Stimulated activated naive CD8-positive, alpha-beta T cell treated with anti-CD3 and anti-CD28 coated beads, Interleukin-15, Interleukin-2, amounts not matched to agents 100 ng/mL and 50 ng/mL, for 24 hours (primary cell): ENCODE data around the gene ROBO1.

Source experiments
- H3K27ac Mint-ChIP-seq: one replicate; pipeline ENCODE4 v1.8.0; 2021; ENCODE audit warnings: mild to moderate bottlenecking, mixed read lengths
- H3K27me3 Mint-ChIP-seq: one replicate; pipeline ENCODE4 v1.8.0; 2021; ENCODE audit warnings: mixed read lengths
- H3K36me3 Mint-ChIP-seq: one replicate; pipeline ENCODE4 v1.8.0; 2021; ENCODE audit warnings: low read depth, mixed read lengths
- H3K4me1 Mint-ChIP-seq: one replicate; pipeline ENCODE4 v1.8.0; 2021; ENCODE audit warnings: low read depth, mixed read lengths
- H3K4me3 Mint-ChIP-seq: one replicate; pipeline ENCODE4 v1.8.0; 2021; ENCODE audit warnings: mild to moderate bottlenecking, mixed read lengths
- H3K9me3 Mint-ChIP-seq: one replicate; pipeline ENCODE4 v1.8.0; 2021; ENCODE audit warnings: mixed read lengths

The ROBO1 gene

DNA sequence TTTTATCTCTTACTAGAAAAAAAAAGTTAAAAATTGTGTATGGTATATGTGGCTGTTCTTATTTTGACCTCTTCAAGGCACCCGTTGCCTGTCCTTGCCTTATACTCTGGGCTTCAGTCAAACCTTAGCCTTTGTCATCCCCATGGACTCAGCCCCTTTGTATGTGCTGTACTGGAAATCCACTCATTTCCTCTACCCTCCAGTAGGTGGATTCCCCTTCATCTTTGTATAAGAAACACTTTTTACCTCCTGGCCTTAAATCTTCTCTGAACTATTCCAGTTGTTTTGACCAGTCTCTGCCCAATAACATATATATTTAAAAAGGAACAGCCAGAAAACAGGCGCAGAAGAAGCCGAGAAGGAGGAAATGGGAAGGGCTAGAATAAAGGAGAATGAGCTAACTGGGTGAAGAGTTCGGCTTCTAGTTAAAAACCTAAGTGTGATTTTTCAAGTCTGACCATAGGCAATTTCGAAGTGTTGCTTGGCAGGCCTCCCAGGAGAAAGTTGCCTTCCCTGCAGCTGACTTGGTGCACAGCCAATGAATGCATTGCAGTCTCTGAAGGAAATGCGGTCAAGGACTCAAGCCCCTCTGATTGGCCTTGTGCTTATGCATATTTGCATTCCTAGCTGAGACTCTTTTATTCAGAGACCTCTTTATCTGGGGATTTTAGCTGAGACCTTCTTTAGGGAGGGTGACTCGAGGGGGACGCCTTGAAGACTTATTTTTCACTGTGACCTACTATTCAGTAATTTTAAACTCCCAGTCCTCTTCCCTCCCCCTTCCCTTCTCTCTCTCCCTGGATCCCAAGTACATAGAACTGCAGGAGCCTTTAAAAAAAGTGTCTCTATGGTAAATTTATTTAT is 277.4 kb downstream of the ROBO1 start:
- Mint-ChIP-seq H3K9me3 (peaks cover 3% of the 10 kb centered on the region), H3K36me3 (no peaks in the 10 kb centered on the region), H3K27me3 (no peaks in the 10 kb centered on the region), H3K4me3 (no peak overlapping the region), H3K27ac (no peak overlapping the region), H3K4me1 (no peaks in the 10 kb centered on the region)

DNA sequence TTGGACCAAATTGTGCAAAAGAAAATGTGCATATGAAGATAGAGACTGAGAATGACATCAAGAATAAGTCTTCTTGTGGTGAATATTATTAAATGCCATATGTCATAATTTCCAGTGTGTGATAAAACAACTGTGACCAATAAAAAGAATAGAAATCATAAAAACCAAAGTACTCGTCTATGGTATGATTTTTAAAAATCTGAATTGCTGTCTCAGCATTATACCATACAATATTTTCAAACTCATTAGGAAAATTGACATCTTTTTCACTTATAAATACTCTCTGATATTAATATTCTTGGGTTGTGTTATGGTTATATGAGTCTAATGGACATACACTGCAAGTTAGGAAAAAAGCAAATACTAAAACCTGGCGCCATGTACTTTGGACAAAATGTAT is 279.4 kb downstream of the ROBO1 start:
- H3K36me3 Mint-ChIP-seq, result no peaks in the 10 kb centered on the region
- H3K27ac Mint-ChIP-seq, result no peak overlapping the region
- no peak overlapping the region for H3K4me3 Mint-ChIP-seq
- no peaks in the 10 kb centered on the region for H3K27me3 Mint-ChIP-seq
- H3K4me1 Mint-ChIP-seq, result no peaks in the 10 kb centered on the region
- peaks cover 3% of the 10 kb centered on the region for H3K9me3 Mint-ChIP-seq

DNA sequence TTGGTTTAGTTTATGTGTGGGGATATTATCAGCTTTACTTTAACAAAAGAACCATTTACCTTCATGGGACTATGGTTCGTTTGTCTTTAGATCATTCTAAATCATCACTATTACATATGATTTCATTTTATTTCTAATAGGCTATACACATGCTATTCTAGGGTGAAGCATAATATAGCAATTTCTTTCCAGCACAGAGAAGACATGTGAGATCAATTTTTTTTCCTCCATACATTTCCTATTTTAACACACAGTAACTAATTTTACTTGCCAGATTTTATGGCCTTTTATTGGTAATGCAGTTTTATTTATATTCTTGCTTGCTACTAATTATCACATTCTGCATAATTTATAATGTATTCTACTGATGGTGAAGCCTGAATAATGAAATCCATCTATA is 287.1 kb downstream of the ROBO1 start:
- Mint-ChIP-seq H3K4me1 (no peaks in the 10 kb centered on the region), H3K4me3 (no peak overlapping the region), H3K27ac (no peak overlapping the region), H3K27me3 (no peaks in the 10 kb centered on the region), H3K36me3 (no peaks in the 10 kb centered on the region), H3K9me3 (peaks cover 1% of the 10 kb centered on the region)

DNA sequence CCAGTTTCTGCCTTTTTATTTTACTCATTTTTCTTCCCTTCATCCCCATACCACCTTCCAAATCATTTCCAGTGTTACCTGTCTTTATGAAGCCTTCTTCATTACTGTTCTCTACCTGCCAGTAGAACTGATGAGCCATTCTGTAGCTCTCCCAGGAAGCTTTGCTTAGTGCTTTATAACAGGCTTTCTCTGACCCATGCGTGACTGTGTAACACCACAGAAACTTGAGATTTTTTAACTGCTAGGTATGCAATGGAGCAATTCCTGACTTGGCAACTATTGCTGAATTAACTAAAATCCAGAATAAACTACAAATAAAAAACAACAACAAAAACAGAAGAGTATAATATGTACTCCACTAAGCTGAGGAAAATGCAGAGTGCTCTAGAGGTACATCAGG is 289.2 kb downstream of the ROBO1 start:
- no peaks in the 10 kb centered on the region for H3K4me1 Mint-ChIP-seq
- no peaks in the 10 kb centered on the region for H3K36me3 Mint-ChIP-seq
- H3K9me3 Mint-ChIP-seq, result no peaks in the 10 kb centered on the region
- H3K27ac Mint-ChIP-seq, result no peak overlapping the region
- no peak overlapping the region for H3K4me3 Mint-ChIP-seq
- H3K27me3 Mint-ChIP-seq, result no peaks in the 10 kb centered on the region

DNA sequence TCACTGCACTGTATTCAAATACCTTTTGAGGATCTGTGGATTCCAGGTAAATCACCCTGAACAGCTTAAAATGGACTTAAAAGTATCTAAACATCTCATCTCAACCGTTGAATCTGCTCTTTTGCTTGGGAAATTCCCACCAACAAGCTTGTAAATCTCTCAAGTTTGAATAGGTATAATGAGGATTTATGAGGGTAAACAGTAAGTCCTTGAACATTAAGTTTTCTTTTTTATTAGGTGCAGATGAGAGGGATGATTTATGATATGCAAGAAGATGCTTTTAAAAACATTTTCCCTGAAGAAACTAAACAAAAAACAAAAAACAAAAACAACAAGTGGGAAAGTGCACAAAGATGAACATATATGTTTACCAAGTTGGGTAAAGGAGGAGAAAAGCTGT is 290.6 kb downstream of the ROBO1 start:
- H3K27me3 Mint-ChIP-seq, result no peaks in the 10 kb centered on the region
- no peaks in the 10 kb centered on the region for H3K9me3 Mint-ChIP-seq
- no peaks in the 10 kb centered on the region for H3K36me3 Mint-ChIP-seq
- no peak overlapping the region for H3K4me3 Mint-ChIP-seq
- no peak overlapping the region for H3K27ac Mint-ChIP-seq
- no peaks in the 10 kb centered on the region for H3K4me1 Mint-ChIP-seq

DNA sequence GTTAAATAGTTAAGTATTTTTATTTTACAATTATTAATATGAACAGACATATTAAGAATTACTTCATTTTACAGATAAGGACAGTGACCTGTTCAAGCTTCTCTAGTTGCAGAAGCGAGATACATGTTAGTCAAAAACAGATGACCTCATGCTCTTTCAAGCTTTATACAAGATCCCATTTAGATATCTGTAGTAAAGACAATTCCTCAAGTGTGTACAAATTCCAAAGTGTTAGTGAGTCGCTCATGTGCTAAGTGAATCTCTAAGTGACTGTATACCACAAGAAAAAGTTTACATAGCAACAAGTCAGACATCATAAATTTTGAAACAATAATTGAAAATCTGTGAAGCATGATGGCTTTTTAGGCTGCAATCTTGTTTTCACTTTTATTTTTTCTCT is 293.8 kb downstream of the ROBO1 start:
- H3K9me3 Mint-ChIP-seq, result peaks cover 2% of the 10 kb centered on the region
- no peaks in the 10 kb centered on the region for H3K4me1 Mint-ChIP-seq
- H3K4me3 Mint-ChIP-seq, result no peak overlapping the region
- no peak overlapping the region for H3K27ac Mint-ChIP-seq
- no peaks in the 10 kb centered on the region for H3K36me3 Mint-ChIP-seq
- H3K27me3 Mint-ChIP-seq, result no peaks in the 10 kb centered on the region

DNA sequence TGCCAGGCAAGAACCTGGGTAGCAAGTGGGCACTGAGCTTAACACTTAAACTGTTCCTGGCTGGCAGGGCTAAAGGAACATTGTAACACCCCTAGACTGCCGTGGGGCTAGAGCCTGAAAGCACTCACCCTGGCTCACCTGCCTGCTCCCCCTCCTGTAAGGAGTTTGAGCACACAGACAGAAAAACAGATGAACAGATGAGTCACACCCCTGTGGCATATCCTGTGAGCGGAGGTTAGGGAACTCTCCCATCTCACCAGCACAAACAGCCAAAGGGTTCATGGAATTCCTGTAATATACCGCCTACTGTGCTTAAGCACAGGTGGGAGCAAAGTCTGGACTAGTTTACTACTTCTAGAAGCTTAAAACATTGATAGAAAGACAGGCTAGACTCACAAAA is 300.1 kb downstream of the ROBO1 start:
- H3K4me3 Mint-ChIP-seq, result no peak overlapping the region
- no peaks in the 10 kb centered on the region for H3K36me3 Mint-ChIP-seq
- H3K4me1 Mint-ChIP-seq, result no peaks in the 10 kb centered on the region
- H3K9me3 Mint-ChIP-seq, result peaks cover 10% of the 10 kb centered on the region
- H3K27me3 Mint-ChIP-seq, result no peaks in the 10 kb centered on the region
- H3K27ac Mint-ChIP-seq, result no peak overlapping the region

DNA sequence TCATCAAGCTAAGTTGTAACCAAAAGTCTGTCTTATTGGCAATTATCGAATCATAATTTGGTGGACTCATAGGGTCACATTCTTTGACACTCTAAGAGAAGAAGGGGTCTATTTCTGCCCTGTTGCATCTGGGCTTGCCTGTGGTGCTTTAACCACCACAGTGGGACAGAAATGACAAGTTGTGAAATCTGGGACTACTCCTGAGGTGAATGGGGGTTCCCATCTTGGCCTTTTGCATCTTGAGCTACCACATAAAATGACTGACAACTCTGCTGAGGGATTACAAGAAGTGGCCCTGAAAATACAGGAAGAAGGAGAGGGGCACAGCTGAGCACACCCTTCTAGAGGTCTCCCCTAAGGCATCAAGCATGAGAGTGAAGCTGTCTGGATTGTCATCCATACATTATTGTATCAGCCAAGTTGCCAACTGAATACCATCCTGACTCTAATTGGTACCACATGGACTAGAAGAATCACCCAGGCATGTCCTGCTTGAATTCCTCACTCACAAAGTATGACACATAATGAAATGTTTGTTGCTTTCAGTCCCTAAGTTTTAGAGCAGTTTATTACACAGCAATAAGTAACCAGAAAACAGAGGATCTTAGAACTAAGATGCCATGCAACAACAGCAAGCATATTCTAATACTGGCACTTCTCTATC is 306.5 kb downstream of the ROBO1 start:
- H3K4me3 Mint-ChIP-seq, result no peak overlapping the region
- no peak overlapping the region for H3K27ac Mint-ChIP-seq
- H3K27me3 Mint-ChIP-seq, result no peaks in the 10 kb centered on the region
- no peaks in the 10 kb centered on the region for H3K36me3 Mint-ChIP-seq
- H3K9me3 Mint-ChIP-seq, result peaks cover 7% of the 10 kb centered on the region
- H3K4me1 Mint-ChIP-seq, result no peaks in the 10 kb centered on the region

DNA sequence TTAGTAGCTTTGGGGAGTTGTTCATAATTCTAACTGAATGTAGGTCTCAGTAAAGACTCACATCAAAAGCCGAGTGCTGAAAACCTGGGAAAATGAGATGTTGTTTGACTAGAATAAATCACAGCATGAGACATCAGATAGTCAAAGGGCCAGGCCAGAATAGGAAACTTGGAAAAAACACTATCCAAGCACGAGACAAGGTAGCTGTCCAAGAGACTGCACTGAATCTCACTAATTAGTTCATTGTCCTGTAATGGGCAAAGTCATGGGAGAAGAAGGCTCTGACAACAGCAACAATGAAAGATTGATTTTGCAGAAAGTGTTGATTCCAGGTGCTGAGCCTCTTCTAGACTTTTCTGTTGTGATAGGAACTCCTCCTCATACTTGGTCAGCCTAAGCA is 314.2 kb downstream of the ROBO1 start:
- no peak overlapping the region for H3K4me3 Mint-ChIP-seq
- no peaks in the 10 kb centered on the region for H3K4me1 Mint-ChIP-seq
- no peaks in the 10 kb centered on the region for H3K36me3 Mint-ChIP-seq
- H3K9me3 Mint-ChIP-seq, result peaks cover 10% of the 10 kb centered on the region
- no peak overlapping the region for H3K27ac Mint-ChIP-seq
- no peaks in the 10 kb centered on the region for H3K27me3 Mint-ChIP-seq

DNA sequence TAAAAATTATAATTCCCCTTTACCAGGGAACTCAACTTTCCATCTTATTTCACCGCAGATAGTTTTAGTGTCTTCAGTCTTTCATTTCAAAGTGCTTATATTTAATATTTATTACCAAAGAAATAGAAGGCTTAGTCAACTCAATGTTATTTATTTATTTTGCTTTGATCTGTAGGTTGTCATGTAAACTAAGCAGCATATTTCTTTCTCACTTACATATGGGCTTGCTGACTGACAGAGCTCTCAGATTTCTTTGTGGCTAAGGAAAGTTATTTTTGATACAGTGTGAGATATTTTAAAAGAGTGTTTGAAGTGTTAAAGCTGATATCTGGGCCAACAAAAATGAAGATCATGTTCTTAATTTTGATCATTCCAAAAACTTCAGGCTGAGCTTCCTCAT is 331.4 kb downstream of the ROBO1 start:
- Mint-ChIP-seq H3K4me3 (no peak overlapping the region), H3K9me3 (peaks cover 5% of the 10 kb centered on the region), H3K4me1 (no peaks in the 10 kb centered on the region), H3K27me3 (no peaks in the 10 kb centered on the region), H3K27ac (no peak overlapping the region), H3K36me3 (no peaks in the 10 kb centered on the region)

DNA sequence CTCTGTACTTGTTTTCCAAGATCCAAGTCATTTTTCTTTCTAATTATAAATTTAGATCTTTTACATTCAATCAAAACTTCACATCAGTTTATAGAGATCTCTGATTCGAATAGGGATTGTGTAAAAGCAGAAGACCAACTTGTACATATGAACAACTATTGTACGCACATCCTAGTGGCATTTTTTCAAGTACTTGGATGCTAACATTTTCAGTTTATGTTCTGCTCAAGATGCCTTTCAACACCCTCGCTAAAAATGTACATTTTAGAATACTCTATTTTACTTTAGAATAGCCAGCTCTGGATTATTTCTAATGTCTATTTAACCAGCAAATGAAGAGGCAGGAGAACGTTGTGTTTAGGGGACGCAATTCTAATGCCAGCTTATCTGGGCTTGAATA is 340.7 kb downstream of the ROBO1 start:
- no peaks in the 10 kb centered on the region for H3K27me3 Mint-ChIP-seq
- no peaks in the 10 kb centered on the region for H3K36me3 Mint-ChIP-seq
- no peaks in the 10 kb centered on the region for H3K9me3 Mint-ChIP-seq
- no peak overlapping the region for H3K4me3 Mint-ChIP-seq
- H3K27ac Mint-ChIP-seq, result no peak overlapping the region
- H3K4me1 Mint-ChIP-seq, result no peaks in the 10 kb centered on the region

DNA sequence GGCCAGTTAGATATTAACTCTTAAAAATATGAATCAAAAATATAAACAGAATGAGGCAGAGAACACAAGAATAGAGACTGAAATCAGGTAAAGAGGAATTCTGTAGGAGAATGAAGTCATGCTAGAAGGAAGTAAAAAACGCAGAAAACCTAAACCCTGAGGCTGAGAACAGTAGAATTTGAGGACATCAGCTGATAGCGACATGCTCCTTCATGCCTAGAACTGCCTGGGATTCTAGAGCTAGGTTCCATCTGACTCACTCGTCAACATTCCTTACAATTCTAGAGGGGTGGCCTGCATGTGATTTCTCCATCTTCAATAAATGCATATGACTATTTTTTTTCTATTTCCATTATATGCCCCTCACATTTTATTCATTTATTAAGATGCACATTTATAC is 343.0 kb downstream of the ROBO1 start:
- no peak overlapping the region for H3K27ac Mint-ChIP-seq
- H3K4me3 Mint-ChIP-seq, result no peak overlapping the region
- no peaks in the 10 kb centered on the region for H3K27me3 Mint-ChIP-seq
- H3K36me3 Mint-ChIP-seq, result no peaks in the 10 kb centered on the region
- H3K9me3 Mint-ChIP-seq, result no peaks in the 10 kb centered on the region
- H3K4me1 Mint-ChIP-seq, result no peaks in the 10 kb centered on the region

DNA sequence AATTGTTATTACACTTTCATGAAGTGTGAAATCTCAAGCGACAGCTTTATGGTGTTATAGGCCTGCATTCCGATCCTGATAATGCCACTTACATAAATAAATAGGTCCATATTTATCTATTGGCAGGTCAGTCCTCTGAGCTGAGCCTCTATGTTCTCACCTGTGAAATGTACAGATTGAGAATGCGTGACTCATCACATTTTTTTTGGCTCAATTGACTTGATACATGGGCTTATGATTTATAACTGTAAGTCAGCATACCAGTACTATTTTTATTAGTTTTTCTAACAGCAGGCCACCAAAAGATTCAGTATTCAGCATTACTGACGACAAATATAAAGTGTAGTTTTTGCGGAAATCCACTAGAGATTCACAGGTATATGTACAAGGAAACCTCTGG is 344.4 kb downstream of the ROBO1 start:
- no peak overlapping the region for H3K4me3 Mint-ChIP-seq
- H3K27me3 Mint-ChIP-seq, result no peaks in the 10 kb centered on the region
- peaks cover 3% of the 10 kb centered on the region for H3K9me3 Mint-ChIP-seq
- H3K36me3 Mint-ChIP-seq, result no peaks in the 10 kb centered on the region
- H3K4me1 Mint-ChIP-seq, result no peaks in the 10 kb centered on the region
- no peak overlapping the region for H3K27ac Mint-ChIP-seq

DNA sequence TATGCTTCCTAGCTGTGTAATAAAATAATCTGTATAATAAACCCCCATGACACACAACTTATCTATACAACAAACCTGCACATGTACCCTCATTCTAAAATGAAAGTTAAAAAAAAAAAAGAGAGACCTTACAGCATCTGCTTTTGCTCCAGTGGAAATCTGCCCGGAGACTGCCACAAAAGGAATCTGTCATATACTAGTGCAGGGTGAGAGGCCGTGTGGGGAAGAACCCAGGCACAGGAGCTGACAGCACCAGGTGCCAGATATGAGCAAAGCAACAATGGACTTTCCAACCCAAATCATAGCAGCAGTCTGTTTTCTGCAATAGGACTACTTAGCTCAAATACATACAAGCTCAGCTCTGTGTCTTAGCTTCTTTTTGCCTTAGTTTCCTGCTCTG is 346.5 kb downstream of the ROBO1 start:
- peaks cover 3% of the 10 kb centered on the region for H3K9me3 Mint-ChIP-seq
- no peaks in the 10 kb centered on the region for H3K4me1 Mint-ChIP-seq
- no peaks in the 10 kb centered on the region for H3K36me3 Mint-ChIP-seq
- no peak overlapping the region for H3K4me3 Mint-ChIP-seq
- no peak overlapping the region for H3K27ac Mint-ChIP-seq
- H3K27me3 Mint-ChIP-seq, result no peaks in the 10 kb centered on the region

DNA sequence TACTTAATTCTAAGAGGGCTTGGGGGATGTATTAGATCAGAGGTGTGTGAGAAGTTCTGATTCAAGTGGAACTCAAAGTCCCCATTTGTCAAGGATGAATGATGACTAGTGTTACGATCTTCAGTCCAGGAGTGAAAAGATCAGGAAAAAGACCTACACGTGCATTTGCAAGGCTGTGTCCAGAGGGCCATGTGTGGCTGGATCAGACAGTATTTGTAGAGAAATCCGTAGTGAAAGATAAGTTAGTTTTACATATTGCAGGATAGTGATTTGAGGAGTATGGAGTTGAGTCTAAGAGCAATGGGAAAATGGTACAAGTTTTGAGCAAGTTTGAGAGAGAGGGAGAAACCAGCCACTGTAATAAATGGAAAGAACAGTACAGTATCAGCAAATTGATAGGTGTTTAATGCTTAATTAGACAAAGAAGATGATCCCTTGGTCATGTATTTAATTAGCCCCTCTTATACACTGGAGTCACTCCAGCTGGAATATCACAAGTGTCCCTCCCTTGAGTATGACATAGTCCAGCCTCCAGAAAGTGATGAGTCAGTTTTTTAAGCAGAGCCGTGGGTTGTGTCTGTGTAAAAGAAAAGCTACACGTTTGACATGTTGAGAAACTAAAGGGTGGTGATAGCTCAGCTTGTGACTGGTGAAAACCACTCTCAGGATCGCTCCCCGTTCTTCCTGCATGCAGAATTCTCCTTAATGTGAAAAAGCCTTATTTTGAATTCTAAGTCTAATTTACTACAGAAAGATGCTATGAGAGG is 348.8 kb downstream of the ROBO1 start:
- Mint-ChIP-seq H3K27me3 (no peaks in the 10 kb centered on the region), H3K4me1 (no peaks in the 10 kb centered on the region), H3K36me3 (no peaks in the 10 kb centered on the region), H3K4me3 (no peak overlapping the region), H3K9me3 (peaks cover 8% of the 10 kb centered on the region), H3K27ac (no peak overlapping the region)
